SK-N-SH treated with all-trans-retinoic acid at 6 μM for 48 hours (cell line): Measurements from ENCODE around the gene TNS1.

Experiments used
- CSDC2 ChIP-seq: fragments of 250-450 bp; sonication (Bioruptor Pico); IDR thresholded peaks from 2 replicates; pipeline ENCODE4 v1.5.0; 2020; ENCODE audit warnings: mild to moderate bottlenecking, moderate library complexity
- CSRNP3 ChIP-seq: fragments of 250-450 bp; sonication (Bioruptor Pico); IDR thresholded peaks from 2 replicates; pipeline ENCODE4 v1.5.1; 2021; ENCODE audit warnings: mild to moderate bottlenecking, moderate library complexity
- PATZ1 ChIP-seq: fragments of 250-450 bp; sonication (Bioruptor Pico); IDR thresholded peaks from 2 replicates; pipeline ENCODE4 v1.8.0; 2020; ENCODE audit warnings: mild to moderate bottlenecking, moderate library complexity, borderline replicate concordance
- RARB ChIP-seq: fragments of 250-450 bp; sonication (Bioruptor Pico); IDR thresholded peaks from 2 replicates; pipeline ENCODE4 v1.8.0; 2021; ENCODE audit warnings: mild to moderate bottlenecking, moderate library complexity
- SNAI2 ChIP-seq: fragments of 250-450 bp; sonication (Bioruptor Pico); IDR thresholded peaks from 2 replicates; pipeline ENCODE4 v1.5.0; 2020; ENCODE audit warnings: mild to moderate bottlenecking, moderate library complexity
- TCF4 ChIP-seq: fragments of 250-450 bp; sonication (Bioruptor Pico); IDR thresholded peaks from 2 replicates; pipeline ENCODE4 v1.8.0; 2021; ENCODE audit warnings: mild to moderate bottlenecking, moderate library complexity, borderline replicate concordance
- TOX ChIP-seq: fragments of 250-450 bp; sonication (Bioruptor Pico); IDR thresholded peaks from 2 replicates; pipeline ENCODE4 v1.8.0; 2021; ENCODE audit warnings: mild to moderate bottlenecking, moderate library complexity, borderline replicate concordance
- ZNF565 ChIP-seq: fragments of 450-650 bp; formaldehyde crosslinking; conservative IDR thresholded peaks from 2 replicates; pipeline ENCODE4 v1.5.0; 2020; ENCODE audit warnings: low read depth, mild to moderate bottlenecking, moderate library complexity
- ZNF8 ChIP-seq: fragments of 450-650 bp; formaldehyde crosslinking; IDR thresholded peaks from 2 replicates; pipeline ENCODE4 v1.5.0; 2020; ENCODE audit warnings: mild to moderate bottlenecking, moderate library complexity

- TF ChIP-seq ZNF8 (CRISPR knock-in tag) = no peak
- TF ChIP-seq RARB = no peak
- TF ChIP-seq CSDC2 = no peak
- no peak for TF ChIP-seq TCF4 (CRISPR knock-in tag)
- no peak for TF ChIP-seq SNAI2
- no peak for TF ChIP-seq TOX
- no peak for TF ChIP-seq PATZ1 (CRISPR knock-in tag)
- TF ChIP-seq CSRNP3 = no peak
- TF ChIP-seq ZNF565 (CRISPR knock-in tag) = no peak
These were observed 109.4 kb downstream of the TNS1 start for GRCh38 chr2:217893440-217893839.
